NCI-H2227 (cell line): ENCODE measurements around the gene PIK3R1.

Experiments
- DNase-seq: peaks from one replicate; lab custom pipeline; 2025; ENCODE audit not compliant: unreplicated experiment; lab: John Stamatoyannopoulos, UW

PIK3R1 gene

DNA sequence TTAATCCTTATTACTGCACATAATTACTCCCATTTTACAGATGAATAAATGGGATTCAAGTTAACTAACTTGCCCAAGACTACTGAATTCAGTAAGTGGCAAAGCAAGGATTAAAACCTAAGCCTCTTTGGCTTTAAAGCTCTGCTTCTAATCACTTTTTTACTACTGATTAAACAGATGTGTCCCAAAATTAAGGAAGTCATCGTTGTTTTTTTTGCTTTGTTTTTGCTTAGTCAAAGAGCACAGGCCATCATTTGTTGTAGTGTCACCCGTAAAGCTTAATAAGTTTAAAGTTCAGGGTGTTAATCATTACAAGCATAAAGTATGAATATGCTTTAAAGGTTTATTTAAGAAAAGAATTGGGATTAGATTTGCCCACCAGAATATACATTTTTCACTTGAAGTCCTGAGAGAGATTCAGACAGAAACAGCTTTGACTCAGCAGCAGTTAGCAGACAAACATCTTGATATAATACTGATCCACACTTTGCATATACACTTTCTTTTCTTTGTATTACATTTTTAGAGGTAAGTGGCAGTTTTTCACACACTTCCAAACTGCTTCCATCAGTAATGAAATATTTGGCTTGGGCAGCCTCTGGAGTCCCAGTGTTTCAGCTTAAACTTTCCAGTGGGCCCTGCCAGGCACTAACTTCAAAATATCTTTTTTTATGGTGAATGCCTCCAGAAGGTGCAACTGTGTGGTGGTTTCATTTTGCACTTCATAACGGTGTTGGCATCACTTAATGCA is 52.7 kb downstream of the PIK3R1 start:
- DNase-seq, result no peak

DNA sequence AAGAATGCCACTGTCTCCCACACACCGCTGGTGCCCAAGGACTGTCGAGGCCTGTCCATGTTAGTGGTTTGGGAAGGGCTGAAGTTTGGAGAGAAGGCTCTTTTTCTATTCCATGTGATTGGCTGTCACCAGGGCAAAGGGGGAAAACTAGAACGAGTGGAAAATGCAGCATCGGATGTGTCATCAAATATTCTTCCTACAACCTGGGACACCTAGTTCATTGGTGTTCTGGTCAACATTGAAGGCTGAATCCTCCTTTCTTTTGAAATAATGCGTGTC is 53.2 kb downstream of the PIK3R1 start:
- DNase-seq, result no peak

DNA sequence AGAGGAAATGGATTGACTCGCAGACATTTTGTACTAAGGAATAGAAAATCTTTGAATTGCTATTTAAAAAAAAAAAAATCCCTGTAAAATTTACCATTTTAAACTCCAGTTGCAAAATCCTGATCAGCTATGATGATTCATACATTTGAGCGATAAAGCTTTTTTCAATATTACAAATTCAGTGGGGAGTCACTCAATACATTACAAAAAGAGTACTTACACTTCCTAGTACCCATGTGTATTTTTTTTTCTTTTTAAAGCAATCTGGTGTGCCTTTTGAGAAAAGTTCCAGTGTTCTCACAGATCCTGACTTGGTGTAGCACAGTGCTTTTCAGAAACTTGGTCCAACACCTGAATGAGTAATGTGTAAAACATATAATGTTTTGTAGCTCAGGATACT is 54.3 kb downstream of the PIK3R1 start:
- DNase-seq, result no peak

DNA sequence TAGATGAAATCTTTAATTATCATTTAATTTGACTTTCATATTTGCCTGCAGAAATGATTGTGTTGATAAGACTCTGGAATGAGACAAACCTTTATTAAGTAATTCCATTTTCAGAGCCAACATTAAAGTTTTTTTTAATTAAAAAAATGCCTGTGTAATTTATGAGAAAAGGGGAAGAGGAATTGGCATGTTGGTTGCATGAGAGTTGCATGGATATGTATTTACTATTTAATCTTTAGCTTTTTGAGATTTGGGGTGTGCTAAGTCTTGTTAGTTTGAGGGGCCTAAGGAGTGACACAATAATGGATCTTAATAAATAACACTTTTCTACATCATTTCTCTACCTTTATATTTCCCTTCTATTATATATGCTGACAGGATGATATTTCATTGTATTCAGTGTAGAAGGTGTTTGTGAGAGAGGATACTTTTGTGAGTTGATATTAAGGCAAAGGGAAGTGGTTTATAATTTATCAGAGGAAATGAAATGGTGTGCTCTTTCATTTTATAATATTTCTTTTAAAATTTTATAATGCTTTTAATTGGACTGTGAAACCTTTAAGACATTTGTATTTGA is 54.9 kb downstream of the PIK3R1 start:
- DNase-seq, result no peak

DNA sequence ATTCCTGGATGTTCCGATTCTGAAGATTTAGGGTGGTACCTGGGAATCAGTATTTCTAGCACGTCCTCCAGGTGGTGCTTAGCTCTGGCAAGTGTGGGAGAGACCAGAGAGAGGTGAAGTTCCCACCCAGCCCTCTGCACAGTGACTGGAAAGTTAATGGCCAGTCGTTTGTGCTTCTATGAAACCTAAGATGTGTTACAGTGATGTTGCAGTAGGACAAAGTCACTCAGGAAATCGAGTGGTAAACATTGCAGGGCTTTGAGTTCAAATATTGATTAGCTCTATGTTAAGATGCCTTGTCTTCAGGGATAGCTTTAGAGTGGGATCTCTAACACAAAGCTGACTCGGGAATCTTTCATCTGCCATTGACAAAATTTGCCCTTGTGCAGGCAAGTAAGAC is 55.6 kb downstream of the PIK3R1 start:
- no peak for DNase-seq

DNA sequence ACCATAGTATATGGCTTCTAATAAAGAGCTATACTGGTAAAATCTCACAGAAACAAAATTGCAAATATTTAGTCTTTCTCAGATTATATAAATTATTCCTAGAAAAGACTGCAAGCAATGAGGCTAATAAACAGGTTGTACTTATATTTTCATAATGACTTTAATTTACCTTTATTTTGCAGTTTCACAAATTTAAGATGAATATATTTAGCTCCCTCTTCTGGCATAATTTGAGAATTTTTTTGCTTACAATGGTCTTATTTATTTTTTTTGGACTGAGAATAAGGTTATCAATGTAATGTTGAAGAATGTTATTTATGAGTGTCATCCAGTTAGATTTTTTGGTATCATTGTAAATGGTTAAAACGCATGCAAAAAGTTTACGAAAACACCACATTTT is 56.7 kb downstream of the PIK3R1 start:
- peak; percentile 5 for DNase-seq

DNA sequence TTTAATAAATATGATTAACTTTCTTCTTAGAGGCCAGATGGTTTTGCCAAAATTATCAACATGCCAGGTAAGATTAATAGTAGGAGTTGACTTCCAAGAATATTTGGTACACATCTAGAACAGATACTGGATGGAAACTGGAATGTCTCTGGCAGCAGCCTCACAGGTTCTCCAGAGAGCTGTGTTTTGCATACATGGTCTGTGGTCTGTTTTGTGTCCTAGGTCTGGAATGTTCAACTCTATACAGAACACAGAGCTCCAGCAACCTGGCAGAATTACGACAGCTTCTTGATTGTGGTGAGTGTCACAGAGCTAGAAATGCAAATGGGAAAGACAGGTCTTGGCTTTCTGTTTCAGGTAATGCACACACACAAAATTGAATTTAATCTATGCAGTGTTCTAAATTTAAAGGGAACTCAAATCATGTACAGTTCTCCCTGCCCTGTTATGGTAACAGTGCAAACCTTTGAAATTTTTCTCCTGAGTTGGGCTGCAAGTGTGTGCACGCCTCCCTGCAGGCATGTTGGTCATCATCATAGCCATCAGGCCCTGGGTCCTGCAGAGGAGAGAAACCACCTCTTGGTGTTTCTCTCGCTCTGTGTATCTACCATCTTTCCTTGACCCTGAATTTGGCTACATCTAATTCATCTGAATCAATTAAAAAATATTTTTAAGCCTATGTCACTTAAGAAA is 58.3 kb downstream of the PIK3R1 start:
- DNase-seq, result no peak

DNA sequence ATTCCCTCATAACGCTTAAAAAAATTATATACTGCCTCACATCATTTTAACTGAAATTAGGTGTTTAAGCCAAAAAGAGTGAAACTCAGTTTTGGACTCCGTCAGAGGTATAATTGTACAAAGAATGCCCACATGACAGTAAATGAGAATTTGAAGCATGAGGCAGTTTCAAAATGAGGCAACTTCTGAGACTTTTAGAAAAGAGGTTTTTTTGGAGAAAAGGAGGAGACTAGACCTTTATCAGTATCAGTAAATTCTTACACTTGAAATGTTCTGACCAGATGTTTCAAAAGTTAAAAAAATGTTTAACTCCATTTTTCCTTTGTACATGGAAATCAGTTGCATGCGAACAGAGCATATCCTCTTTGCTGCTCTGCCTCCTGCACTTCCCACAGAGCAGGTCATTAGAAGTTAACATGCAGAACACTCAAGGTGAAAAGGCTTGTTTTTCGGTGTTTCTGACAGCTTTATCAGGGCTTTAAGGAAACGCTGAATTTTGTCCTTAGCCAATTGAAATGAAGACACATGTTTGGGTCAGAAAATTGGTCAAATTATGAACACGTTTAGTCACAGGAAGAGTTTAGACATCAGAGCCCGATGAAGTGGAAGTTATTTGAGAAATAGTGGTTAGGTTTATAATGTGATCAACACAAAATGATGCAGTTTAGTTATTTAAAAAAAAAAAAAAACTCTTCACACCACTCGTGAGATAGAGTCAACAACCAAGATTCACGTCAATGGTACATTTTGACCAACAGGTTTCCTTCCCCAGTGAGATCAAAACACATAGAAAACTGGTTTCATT is 59.5 kb downstream of the PIK3R1 start:
- DNase-seq, result no peak

DNA sequence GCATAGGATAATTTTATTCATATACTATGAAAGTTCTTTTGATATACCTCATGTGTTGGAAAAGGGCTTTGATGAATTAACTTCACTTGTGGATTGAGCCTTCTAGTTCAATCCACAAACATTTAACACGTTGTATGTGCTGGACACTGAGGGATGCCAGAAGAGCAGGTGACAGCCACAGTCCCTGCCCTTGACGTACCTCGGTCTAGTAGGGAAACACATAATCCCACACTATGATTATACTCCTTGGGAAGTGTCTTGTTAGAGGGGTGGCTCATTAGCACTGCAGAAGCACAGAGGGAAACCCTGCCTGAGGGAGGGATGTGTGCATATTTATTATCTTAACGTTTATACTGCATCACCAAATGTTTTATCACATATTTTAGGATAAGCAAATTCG is 61.2 kb downstream of the PIK3R1 start:
- no peak for DNase-seq

DNA sequence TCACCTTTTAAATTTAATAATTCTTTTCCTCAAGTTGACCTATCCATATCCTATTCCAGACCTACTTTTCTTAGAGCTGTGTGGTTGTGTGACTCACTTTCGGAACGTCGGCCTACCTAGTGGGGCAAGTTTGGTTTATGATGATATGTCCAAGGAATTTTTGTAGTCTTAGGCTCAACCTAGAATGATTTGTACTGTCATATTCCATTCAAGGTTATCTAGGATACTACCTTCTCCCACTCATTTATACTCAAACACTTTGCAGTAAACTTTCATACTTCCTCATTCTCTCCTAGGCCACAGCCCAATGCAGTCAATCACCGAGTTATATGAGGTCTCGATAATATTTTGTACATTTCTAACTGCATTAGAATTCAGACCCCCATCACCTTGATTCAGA is 61.9 kb downstream of the PIK3R1 start:
- no peak for DNase-seq

DNA sequence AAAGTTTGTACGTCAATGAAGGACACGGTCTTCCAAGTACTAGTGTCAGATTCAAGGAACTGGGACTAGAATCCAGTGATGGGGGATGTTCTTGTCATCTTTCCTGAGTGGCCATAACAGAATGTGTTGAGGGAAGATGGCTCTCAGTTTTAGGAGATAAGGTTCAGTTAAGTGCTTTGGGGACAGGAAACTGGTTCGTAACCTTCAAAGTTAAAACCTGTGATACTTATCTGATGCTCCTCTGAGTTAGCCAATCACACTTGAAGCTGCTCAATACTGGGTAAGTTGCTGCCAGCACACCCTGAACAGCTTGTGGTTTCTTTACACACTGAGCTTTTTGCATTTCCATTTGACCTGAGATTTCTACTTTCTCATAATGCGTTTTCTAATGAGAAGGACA is 64.4 kb downstream of the PIK3R1 start:
- DNase-seq, result no peak

DNA sequence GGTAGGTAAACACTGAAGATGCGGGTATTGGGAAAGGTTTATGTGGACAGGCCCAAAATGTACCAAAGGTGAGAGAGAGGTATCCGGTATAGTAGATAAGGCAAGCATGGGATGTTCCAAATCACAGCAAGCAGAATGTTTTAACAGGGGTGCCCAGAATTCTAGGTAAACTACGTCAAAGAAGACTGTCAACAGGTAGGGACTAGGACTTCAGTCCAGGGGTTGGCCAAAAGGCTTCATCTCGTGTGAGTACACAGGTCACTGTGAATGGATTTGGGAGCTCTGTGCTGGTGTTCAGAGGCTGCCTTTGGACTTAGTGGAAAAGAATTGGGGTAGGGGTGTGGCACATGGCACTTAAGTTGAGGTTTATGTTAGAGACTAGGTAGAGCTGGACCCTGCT is 66.4 kb downstream of the PIK3R1 start:
- no peak for DNase-seq

DNA sequence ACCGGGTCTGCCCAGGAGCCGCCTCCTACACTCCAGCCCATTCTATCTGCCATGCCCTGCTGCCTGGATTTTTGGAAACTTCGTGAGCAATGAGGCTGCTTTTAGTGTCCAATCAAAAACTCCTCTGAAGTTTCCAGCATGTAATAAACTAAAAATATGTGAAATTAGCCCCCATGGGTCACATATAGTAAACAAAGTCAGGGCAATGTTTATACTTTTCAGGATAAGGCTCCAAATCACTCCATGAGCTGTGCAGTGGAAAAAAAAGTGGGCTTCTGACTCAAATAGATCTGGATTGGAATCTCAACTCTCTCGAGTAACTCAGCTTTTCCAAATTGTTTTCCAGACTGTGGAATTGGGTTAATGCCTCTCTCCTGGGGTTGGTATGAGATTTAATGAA is 68.2 kb downstream of the PIK3R1 start:
- DNase-seq, result no peak

DNA sequence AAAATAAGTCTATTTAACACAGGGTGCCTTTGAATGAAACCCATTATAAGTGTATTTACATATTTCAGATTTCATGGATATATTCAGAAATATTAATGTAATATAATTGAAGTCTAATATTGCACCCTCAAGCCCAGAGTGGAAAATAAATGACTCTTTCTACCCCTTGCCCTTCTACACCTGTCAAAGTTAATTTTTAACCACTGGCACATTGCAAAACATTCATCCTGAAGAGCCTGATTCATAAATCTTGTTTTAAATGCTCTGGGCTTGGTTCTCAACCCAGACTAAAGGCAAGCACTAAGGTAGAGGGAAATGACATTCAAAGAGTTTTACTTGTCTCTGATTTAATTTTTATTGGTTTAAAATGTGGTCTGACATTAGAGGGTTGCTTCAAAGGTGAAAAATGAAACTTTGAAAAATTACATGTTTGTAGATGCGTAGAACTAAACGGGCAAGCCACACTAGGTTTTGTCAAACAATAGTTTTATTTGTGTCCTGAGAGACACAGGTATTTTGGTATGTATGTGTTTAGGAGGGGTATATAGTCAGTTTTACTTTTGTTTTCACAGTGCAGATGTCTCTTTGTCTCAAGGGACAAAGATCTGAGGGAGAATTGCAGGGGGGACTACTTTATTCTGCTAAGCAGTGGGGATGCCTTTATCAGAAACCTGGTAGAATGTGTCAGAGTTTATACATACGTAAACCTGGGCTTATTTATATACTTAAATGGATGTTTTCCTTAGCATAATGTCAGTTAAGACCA is 69.7 kb downstream of the PIK3R1 start:
- DNase-seq, result no peak

DNA sequence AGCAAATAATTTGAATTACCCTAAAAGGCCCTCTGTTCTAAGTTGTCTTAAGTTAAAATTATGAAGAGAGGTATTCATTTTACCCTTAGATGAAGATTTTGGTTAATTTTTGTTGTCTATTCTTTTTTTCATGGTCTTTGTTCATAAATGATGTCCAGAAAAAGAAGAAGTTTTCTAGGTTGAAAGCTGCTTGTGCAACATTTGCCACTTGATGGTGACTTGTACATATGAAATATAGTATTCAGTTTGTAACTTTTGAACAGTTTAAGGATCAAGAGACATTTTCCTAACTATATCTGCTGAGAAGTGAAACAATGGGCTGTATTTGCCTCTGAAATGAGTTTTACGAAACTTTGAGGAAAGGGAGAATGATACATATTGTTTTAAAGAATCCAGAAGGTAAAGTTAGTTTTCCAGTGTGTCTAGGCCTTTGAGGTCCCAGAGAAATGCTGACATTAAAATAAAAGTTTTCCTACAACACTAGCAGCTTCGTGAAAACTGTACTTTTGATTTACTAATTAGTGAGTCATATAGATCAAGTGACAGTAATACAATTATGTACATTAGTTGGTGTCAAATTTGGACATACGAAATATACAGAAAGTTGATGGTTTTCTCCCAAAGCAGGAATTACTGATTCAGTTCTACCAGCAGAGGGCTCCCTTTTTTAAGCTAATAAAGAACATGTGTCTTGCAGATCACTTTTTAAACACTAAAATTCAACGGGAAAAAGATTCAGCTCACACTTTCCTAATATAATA is 70.5 kb downstream of the PIK3R1 start:
- DNase-seq, result peak; percentile 40

DNA sequence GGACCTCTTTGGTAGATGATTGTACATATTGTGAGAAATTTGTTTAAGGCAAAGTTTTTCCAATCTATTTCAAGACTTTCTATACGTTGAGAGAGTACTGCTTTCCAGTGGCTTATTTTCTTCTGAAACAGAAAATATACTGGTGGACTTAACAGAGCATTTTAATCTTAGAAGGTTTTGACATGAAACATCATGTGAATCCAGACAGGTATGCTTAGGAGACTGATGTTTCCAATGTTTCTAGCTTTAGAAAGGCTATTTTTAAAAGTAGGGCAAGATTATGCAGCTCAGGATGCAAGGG is 71.0 kb downstream of the PIK3R1 start:
- no peak for DNase-seq

DNA sequence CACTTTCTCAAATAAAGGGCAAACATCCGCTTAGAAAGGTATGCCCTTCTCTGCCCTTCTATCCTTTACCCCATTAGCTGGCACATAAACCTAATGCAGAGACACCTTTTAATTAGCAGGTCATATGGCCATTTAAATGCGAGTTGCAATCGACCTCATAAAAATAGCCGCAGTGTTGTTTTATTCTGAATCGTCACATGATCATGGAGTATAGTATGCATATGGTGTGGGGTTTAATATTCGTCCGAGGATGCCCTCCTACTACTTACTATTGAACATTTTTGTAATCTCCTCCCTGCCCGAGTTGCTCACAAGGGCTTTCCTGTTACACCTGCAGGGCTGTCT is 72.0 kb downstream of the PIK3R1 start:
- DNase-seq, result no peak

DNA sequence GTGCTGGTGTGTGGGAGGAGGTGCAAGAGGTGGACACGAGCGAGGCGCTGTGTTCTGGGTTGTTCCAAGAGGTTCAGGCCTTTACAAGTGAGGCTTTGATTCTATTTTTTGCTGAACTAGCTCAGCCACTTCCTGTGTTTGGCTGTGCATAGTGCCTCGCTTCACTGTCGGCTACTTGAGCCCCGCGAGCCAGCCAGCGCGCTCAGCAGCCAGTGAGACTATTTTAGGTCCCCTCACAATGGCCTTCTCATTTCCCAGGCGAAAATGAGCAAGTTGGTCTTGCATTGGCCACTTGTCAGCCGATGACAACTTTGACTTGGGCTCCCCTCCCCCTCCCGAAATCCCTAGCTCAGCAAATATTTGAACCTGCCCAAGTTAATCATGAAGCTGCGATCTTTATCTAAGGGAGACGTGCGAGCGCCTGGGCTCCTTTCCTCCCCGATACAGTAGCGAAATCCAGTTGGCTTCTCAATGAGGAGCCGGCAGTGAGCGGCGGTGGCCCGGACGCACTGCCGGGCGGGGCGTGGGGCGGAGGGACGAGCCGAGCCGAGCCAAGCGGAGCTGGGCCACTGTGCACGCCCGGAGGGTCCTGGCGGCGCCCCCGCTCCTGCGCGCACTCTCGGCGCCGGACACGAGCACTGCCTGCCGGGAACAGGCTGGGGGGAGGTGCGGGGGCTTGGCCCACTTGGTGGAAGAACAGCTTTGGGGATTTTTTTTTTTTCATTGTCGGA is 72.6 kb downstream of the PIK3R1 start:
- DNase-seq, result peak; percentile 60

DNA sequence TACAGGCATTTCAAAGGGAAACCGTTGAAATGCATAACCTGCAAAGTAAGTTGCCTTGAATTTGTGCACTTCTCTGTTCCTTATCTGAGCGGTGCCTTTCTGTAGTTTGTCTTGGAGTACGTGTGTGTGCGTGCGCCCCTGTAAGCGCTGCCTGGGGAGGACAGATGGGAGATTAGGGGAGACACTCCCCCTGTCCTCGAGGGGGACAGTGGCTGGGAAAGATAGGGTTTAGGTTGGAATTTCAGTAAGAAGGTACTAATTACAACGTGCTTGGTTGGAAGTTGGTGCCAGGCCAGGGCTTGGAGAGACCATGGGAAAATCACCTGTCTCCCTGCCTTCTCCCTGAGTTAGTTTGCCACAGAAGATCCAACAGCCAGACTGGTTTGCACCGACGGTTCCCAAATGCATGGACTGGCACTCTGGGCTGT is 73.2 kb downstream of the PIK3R1 start:
- DNase-seq, result no peak

DNA sequence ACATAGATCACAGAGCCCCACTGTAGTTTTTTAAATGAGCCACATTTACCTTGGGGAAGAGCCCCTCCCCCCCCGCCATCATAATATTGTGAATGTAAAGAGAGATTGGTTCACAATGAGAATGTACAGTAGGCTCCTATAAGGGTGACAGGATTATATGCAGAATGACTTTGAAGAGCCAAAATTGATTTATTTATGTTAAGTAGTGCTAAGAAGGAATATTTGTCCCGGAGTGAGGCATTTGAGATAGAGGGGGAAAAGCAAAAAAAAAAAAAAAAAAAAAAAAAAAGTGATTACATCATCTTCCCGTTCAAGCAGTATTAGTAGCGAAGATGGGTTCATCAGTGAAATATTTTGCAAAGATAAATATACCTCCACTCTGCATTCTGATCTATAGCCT is 73.9 kb downstream of the PIK3R1 start:
- DNase-seq, result no peak
